Myocyte (in vitro differentiated cells): ENCODE measurements around the gene PIMREG. TPM values are rescaled to one million over a fixed set of nuclear protein-coding genes. Genes with fewer than 3 reads are reported as not detected.

Source experiments
- DNase-seq: peaks from one replicate; pipeline ENCODE4 v3.0.0-alpha.2; 2012; ENCODE audit warnings: low read depth
- total RNA-seq: library from RNA; depleted of rRNA; stranded (reverse); fragments of >200 nt; gene quantifications from 2 replicates; pipeline ENCODE4 v1.2.3, GENCODE V29; 2014

The PIMREG gene
- total RNA-seq, 1 donor from 2014 or later = 1.0 TPM

GRCh38 chr17:6461246-6461645, 17.0 kb downstream of the PIMREG start:
- DNase-seq = no peak

DNA sequence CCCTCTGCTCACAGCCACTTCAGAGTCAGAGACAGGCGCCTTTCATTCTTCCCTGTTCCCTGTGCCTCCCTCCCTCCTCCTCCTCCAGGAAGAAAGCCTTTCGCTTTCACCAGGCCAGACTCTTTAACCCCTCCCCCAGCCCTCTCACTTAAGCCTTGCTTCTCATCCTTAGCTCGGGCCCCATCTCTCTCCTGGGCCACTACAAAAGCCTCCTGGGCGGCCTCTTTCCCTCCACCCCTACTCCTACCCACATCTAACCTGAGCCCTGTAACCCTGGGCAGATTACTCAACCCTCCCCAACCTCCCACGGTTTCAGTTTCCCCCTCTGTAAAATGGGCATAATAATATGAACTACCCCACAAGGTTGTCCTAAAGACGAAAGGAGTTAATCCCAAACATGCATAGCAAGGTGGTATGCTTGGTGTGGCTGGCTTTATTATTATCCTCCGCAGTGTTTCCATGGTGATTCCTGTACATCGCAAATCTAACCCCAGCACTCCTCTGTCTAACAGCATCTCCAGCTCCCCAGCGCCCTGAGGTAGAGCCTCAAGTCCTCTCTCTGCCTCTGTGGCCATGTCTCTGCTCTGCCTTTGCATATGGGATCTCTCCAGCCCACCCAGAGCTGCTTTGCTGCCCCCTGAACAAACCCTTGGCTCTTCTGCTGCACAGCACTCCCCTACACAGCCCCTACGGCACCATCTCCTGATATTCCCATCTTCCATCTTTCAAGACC, 17.7 kb downstream of the PIMREG start:
- no peak for DNase-seq

GRCh38 chr17:6462692-6463091, 18.4 kb downstream of the PIMREG start:
- DNase-seq = no peak

DNA sequence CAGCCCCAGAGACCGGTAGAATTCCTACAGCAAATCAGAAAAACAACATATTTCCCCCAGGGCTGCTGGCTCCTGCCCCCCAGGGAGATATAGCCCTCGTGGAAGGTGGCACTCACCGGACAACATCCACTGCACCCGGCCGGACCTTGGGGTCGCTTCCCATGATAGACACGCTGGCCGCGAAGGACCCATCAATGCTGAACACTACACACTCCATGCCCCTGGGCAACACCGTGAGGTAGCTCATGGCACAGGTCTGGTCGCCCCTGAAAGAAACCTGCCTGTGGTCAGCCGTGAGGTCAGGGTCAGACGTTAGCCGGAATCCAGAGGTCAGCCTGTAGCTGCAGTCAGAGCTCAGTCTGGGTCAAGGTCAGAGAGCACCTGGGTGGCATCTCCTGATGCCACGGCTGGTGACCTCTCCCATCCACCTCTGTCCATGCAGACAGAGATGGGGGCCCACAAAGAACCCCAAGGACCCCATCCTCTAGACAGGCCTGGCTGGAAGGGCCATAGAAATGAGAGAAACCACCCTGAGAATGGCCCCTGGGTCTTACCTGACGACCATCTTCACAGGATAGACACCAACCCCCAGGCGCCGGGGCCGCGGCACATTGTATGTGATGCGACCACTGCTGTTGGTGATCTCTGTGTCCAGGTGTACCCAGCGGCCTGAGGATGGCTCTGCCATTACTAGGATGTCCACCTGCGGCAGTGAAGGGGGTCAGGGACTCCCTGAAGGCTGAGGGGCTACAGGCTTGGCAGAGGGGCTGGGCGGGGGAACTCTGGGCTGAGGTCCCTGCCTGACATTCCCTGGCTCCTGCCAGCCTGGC, 19.6 kb downstream of the PIMREG start:
- DNase-seq = no peak

DNA sequence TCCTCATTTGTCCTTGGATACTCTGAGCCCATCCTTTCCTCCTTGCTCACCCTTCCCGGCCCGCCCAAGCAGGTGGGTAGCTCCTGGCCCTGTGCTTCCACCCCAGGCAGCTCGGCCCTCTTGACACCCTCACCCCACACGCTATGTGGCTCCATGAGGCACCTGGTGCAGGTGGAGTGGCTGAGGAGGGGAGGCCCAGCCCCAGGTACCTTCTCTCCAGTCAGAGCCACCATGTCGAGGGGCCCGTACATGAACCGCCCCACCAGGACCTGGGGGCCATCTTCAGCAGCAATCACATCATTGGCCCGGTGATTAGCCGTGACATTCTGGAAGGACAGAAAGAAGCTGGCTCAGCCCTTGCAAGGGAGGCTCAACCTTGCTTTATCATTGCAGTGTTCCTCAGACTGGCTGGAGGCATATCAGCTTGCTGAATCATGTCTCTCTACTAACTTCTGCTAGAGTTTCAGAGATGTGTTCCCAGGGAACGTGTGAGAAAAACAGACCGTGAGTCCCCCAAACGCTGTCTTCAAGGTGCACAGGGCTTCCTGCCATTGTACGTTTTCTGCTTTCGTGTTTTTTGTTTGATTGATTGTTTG, 20.3 kb downstream of the PIMREG start:
- no peak for DNase-seq

DNA sequence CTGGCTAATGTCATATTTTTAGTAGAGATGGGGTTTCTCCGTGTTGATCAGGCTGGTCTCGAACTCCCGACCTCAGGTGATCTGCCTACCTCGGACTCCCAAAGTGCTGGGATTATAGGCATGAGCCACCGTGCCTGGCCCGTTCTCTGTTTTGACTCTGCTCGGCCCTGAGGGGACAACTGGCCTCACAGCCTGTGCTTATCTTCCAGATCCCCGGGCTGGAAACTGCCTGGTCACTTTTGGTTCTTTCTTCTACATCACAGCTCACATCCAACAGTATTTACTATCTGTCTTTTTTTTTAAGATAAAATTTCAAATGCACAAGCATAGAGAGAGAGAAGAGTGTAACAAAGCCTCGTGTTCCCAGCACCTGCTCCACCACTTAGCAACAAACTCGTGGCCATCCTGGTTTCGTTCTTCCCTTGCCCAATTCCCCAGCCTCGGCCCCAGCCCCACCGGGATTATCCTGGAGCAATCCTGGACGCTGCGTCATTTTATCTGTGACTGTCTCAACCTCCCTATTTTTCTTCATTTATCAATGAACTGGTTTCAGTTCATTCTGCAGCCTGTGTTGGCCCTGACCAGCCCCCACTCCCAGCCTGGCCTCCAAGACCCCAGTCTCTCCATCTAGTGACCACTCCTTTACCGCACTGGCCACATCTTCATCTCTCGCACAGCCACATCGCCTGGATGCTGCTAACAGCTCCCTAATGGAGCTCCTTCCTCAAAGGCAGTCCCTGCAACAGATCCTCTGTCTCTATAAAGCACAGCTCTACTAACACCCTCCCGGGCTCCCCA, 21.1 kb downstream of the PIMREG start:
- DNase-seq = no peak

- DNase-seq = no peak
Observed at GRCh38 chr17:6467567-6467966, 23.3 kb downstream of the PIMREG start.

GRCh38 chr17:6468051-6468790, 24.0 kb downstream of the PIMREG start:
- no peak for DNase-seq

- DNase-seq = no peak
Observed at GRCh38 chr17:6470146-6470718, 26.0 kb downstream of the PIMREG start.

- DNase-seq = no peak
Observed at GRCh38 chr17:6470751-6471521, 26.7 kb downstream of the PIMREG start.

GRCh38 chr17:6471531-6472465, 27.5 kb downstream of the PIMREG start:
- DNase-seq = peak; percentile 84

DNA sequence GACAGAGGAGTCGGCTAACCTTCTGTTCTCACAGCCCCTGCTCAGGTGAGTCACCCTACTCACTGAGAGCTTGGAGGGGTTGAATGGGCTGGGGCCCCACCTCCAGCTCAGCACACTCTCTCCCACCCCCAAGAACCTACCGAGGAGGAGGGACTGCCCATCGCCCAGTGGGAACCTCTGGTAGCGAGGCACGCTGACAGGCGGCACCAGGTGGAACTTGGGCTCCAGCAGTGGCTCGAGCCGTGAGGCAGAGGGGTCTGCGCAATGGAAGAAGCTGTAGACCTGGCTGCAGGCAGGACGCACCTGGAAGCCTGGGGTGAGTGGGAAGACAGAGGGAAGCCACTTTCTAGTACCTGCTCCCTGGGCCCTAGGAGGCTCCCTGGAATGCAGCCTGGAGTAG, 28.3 kb downstream of the PIMREG start:
- DNase-seq = no peak

- DNase-seq = peak; percentile 77
Observed at GRCh38 chr17:6473128-6473767, 29.0 kb downstream of the PIMREG start.

DNA sequence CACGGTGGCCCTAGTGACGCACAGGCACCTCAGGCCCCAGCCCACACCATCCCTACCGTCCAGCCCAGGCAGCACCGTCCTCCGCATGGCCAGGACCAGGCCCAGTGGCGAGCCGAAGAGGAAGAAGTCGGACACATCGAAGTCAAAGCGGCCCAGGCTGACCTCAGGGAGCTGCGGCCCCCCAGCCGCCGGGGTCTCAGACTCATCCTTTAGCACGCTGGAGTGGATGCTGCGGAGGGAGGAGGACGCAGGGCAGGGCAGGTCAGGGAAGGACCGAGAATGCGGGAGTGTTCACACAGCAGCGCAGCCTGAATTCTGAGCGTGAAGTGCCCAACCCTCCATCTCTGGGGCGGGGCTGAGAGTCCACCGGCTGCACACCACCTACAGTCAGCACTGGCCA, 30.1 kb downstream of the PIMREG start:
- no peak for DNase-seq

GRCh38 chr17:6474906-6475305, 30.7 kb downstream of the PIMREG start:
- DNase-seq = no peak

- no peak for DNase-seq
Observed at GRCh38 chr17:6475411-6475810, 31.2 kb downstream of the PIMREG start.

DNA sequence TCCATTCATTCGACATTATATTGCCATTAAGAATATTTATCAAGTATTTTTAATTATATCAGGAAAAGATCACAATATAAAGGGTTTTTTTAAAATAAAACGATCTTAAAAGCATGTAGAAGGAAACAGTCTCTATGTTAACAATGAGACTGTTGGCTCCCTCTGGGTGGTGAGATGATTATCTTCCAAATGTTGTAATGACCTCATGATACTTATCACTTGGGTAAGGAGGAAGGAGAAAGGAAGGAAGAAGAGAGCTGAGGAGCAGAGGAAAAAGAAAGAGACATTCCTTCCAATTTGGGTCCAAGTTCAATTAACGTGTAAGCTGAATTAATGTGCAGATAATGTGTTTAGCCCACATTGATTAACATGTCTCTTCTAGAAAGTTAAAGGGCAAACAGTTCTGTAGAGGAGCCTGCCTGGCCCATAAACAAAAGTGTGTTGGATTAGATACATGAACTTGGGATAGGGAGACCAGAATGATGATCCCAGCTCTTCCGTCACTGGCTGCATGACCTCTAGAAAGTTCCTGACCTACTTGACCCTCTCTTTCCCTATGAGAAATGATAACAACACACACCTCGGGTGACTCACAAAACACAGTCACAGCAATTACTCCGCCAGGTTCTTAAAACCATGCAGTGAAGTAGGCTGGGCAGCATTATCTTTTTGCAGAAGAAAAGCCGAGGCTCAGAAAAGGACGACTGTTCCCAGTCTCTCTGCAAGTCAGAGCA, 32.0 kb downstream of the PIMREG start:
- DNase-seq = no peak
